ENCODE results near the gene ANTKMT.
"Not testable (repeated sequence)": the region's sequence is repeated elsewhere in the genome, so short reads cannot be mapped to it uniquely, and the experiment has no call there.

ANTKMT gene

GRCh38 chr16:700684-701584 is 20.0 kb upstream of the ANTKMT start:
- DNase-seq, result no peak

GRCh38 chr16:702341-702740 is 18.6 kb upstream of the ANTKMT start:
- DNase-seq, result no peak

GRCh38 chr16:703406-703805 is 17.5 kb upstream of the ANTKMT start:
- DNase-seq, result no peak

- DNase-seq, result no peak
Observed at GRCh38 chr16:704047-704446, 16.9 kb upstream of the ANTKMT start.

GRCh38 chr16:704552-705380 is 16.2 kb upstream of the ANTKMT start:
- DNase-seq, result no peak

GRCh38 chr16:705431-706188 is 15.3 kb upstream of the ANTKMT start, which contains the start of gene FBXL16:
TSS of gene FBXL16 (minus strand) at chr16:705801. CDS start at chr16:697405, 8,396 bp downstream.
- DNase-seq, result no peak

GRCh38 chr16:706189-707061 is 14.5 kb upstream of the ANTKMT start:
- no peak for DNase-seq

- no peak for DNase-seq
Observed at GRCh38 chr16:707062-707538, 13.8 kb upstream of the ANTKMT start.

GRCh38 chr16:708019-708418 is 12.9 kb upstream of the ANTKMT start:
- DNase-seq, result no peak

GRCh38 chr16:708959-709358 is 12.0 kb upstream of the ANTKMT start:
- DNase-seq, result no peak

- no peak for DNase-seq
Observed at GRCh38 chr16:709566-710499, 11.1 kb upstream of the ANTKMT start.

GRCh38 chr16:710500-711075 is 10.4 kb upstream of the ANTKMT start:
- DNase-seq, result no peak

- DNase-seq, result no peak
Observed at GRCh38 chr16:711084-711483, 9.9 kb upstream of the ANTKMT start.

GRCh38 chr16:711548-712320 is 9.2 kb upstream of the ANTKMT start:
- DNase-seq, result no peak

- not testable (repeated sequence) for DNase-seq
Observed at GRCh38 chr16:712740-713250, 8.2 kb upstream of the ANTKMT start.

GRCh38 chr16:714079-714478 is 6.9 kb upstream of the ANTKMT start:
- no peak for DNase-seq

GRCh38 chr16:714558-715476 is 6.1 kb upstream of the ANTKMT start, which contains the start of gene METRN:
TSS of gene METRN (plus strand) at chr16:715118. CDS start at chr16:715290, 172 bp downstream.
- no peak for DNase-seq
